Panc1 (cell line): ENCODE data around the gene COL5A2.

Experiments
- CTCF ChIP-seq: fragments of 450-650 bp; IDR thresholded peaks from 2 replicates; pipeline ENCODE4 v1.5.1; 2017; ENCODE audit warnings: mild to moderate bottlenecking
- TCF7L2 ChIP-seq: IDR thresholded peaks from 2 replicates; pipeline ENCODE4 v1.6.1; 2011; ENCODE audit warnings: mild to moderate bottlenecking, low read depth, low read length, inconsistent platforms

GRCh38 chr2:189199797-189200196 is 20.2 kb upstream of the COL5A2 start:
- TF ChIP-seq CTCF: no peak
- TF ChIP-seq TCF7L2: no peak
